GM12874 (cell line): ENCODE data around the gene CRISPLD2.

Experiments
- TF ChIP-seq, protein P1 (sequence below): IDR thresholded peaks from 2 replicates; pipeline ENCODE4 v1.5.1; 2011; ENCODE audit warnings: low read depth, mild to moderate bottlenecking, control low read depth, low read length, moderate library complexity; ENCODE audit not compliant: insufficient read depth

Gene CRISPLD2

DNA sequence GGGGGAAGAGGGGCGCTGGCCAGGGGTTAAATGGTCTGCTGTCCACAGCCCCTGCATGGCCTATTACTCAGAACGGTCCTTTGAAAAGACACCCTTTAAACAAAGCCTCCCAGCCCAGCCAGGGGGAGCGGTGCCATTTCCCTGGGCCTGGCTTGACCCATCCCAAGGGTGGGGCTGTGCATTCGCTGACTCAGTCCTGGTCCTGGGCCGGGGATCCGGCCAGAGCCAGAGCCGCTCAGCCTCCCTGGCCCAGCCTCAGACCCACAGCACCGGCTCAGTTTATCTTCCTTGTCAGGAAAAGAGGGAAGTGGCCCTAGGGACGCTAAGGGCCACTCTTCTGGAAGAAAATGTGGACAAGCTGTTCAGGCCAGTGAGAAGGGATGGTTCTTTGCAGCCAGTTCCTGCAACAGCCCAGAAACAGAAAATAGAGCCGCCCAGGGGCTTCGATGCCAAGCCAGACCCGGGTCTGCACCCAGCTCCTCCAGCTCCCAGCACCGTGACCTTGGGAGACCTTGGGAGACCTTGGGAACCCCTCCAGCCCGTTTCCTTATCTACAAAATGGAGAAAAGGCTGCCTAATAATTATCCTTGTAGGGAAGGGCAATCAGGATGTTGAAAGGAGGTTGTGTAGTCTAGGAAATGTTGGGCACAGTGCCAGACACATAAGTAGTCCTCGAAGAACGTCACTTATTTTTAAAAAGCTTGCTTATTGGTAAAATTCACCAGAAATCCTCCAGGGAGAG lies 109.1 kb downstream of the CRISPLD2 start:
- TF ChIP-seq, protein P1, sequence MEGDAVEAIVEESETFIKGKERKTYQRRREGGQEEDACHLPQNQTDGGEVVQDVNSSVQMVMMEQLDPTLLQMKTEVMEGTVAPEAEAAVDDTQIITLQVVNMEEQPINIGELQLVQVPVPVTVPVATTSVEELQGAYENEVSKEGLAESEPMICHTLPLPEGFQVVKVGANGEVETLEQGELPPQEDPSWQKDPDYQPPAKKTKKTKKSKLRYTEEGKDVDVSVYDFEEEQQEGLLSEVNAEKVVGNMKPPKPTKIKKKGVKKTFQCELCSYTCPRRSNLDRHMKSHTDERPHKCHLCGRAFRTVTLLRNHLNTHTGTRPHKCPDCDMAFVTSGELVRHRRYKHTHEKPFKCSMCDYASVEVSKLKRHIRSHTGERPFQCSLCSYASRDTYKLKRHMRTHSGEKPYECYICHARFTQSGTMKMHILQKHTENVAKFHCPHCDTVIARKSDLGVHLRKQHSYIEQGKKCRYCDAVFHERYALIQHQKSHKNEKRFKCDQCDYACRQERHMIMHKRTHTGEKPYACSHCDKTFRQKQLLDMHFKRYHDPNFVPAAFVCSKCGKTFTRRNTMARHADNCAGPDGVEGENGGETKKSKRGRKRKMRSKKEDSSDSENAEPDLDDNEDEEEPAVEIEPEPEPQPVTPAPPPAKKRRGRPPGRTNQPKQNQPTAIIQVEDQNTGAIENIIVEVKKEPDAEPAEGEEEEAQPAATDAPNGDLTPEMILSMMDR: no peak

DNA sequence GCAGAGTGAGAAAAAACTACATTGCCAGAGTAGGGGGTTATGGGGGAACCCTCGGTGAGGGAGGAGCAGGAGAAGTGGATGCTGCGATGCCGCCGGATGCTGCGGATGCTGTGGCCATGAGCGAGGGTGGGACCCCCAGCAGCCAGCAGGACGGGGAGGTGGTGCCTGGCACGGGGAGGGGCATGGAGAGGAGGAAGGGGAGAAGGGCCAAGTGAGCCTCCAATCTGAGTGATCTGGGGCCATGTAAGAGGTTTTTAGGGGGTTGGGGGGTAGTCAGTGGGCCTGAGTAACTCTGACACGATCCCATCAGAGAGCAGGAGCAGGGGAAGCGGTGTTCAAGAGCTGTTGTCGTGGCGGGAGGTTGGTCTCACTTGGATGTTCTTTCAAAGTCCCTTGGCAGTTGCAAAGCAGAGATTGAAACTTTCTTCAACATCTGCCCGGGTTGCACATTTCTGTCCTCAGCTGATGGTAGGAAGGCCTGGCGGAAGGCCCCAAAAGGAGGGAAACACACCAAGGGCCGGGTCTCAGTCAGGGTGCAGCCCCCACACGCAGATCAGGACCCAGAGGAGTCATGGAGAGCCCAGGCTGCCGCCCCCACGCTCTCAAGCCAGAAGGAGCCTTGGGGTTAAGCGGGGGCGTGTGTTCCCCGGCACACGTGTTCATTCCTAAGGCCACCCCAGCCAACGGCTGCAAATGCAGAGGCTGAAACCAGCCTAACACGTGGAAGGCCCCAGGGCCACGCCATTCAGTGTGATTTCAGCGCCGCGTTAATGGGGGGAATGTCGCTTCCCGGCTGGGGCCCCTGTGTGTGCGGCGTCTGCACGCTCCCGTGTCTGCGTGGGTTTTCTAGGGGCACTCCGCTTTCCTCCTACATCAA lies 109.9 kb downstream of the CRISPLD2 start:
- TF ChIP-seq, protein P1: no peak

DNA sequence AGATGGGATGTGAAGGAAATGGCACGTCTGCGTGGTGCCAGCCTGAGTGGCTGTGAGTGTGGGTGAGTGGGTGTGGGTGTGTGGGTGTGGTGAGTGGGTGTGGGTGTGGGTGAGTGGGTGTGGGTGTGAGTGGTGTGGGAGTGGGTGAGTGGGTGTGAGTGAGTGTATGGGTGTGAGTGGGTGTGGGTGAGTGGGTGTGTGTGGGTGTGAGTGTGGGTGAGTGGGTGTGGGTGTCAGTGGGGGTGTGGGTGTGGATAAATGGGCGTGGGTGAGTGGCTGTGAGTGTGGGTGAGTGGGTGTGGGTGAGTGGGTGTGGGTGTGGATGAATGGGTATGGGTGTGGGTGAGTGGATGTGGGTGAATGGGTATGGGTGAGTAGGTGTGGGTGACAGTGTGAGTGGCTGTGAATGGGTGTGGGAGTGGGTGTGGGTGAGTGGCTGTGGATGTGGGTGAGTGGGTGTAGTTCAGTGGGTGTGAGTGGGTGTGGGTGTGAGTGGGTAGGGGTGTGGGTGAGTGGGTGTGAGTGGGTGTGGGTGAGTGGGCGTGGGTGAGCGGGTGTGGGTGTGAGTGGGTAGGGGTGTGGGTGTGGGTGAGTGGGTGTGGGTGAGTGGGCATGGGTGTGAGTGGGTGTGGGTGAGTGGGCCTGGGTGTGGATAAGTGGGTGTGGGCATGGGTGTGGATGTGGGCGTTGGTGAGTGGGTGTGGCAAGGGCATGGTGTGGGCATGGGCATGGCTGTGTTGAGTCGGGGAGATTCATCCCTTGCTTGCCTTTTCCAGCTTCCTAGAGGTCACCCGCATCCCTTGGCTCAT lies 110.7 kb downstream of the CRISPLD2 start:
- TF ChIP-seq, protein P1: no peak

DNA sequence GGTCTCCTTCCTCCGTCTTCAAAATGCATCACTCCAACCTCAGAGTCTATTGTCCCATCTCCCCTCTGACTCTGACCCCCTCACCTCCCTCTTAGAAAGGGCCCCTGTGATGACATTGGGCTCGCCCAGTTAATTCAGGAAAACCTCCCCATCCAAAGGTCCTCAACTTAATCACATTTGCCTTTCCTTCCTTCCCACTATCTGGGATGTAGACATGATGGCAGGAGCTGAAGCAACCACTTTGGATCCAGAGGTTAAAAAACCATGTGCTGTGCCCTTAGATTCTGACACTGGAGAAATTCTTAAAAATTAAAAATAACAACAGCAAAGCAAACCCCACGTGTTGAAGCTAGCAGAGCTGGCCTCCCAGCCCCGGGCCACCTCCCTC lies 111.3 kb downstream of the CRISPLD2 start:
- TF ChIP-seq, protein P1: no peak

DNA sequence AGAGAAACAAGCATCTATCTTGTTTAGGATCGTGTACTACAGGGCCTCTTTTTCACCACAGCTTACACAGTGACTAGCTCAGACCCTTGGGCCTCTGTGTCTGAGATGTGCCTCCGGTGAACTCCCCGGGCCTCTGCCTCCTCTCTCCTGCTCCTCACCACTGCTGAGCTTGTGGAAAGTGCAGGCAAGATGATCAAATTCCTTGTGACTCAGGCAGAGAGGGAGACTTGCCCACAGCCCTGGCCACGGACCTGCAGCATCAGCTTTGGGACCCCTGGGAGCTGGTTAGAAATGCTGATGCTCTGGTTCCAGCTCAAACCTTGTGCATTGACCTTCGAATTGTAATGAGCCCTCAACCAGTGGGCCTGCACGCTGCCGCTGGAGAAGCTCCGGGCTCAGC lies 111.7 kb downstream of the CRISPLD2 start:
- TF ChIP-seq, protein P1: no peak

DNA sequence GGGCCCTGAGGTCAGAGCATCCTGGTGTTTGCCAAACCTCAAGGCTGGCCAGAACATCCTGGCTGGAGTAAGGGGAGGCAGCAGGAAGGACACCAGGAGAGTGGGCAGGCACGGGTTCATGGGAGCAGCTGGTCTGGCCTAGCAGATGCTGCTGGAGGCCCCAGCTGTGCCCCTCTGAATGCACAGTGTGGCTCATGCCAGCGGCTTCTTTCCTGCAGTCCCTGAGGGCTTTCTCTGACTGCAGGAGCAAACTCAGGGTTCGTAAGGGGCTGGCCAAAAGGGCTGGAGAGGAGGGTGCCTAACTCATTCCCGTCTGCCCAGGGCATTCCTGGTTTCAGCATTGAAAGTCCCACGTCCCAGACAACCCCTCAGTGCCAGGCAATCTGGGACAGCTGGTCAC lies 112.9 kb downstream of the CRISPLD2 start:
- TF ChIP-seq, protein P1: no peak
